ENCODE data around the gene GARIN5A.
A peak's percentile ranks its signal among the peaks of the same experiment; 100 is the strongest.

The GARIN5A gene

GRCh38 chr19:50437862-50438449, 38.7 kb downstream of the GARIN5A start:
- TF ChIP-seq TAF1 (IDR thresholded peaks at IDR 0.05; ENCODE audit: borderline replicate concordance, low read depth, low read length) (no peak), POLR2AphosphoS5 (IDR thresholded peaks at IDR 0.05; ENCODE audit: low read depth, low read length) (no peak), POLR2A (IDR thresholded peaks at IDR 0.05; ENCODE audit: low read depth, low read length) (no peak)
- FAIRE-seq, result no peak
- no peak for DNase-seq (ENCODE audit: insufficient read length)

DNA sequence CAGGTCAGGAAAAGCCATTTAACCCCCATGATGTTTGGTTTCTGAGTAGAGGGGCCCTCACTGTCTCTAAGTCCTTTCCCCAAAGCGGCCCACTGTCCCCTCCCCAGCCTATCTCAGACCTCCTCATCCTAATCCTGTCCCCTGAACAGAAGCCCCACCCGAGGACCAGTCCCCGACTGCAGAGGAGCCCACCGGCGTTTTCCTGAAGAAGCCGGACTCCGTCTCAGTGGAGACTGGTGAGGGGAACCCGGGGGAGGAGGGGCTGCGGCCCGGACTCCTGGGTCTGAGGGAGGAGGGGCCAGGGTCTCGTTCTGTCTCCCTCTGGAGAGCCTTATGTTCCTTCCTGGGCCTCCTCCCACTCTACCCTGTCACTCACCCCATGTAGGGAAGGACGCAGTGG, 41.0 kb downstream of the GARIN5A start:
- no peak for TF ChIP-seq POLR2A (IDR thresholded peaks at IDR 0.05; ENCODE audit: low read depth, low read length)
- TF ChIP-seq TAF1 (IDR thresholded peaks at IDR 0.05; ENCODE audit: borderline replicate concordance, low read depth, low read length), result no peak
- TF ChIP-seq POLR2AphosphoS5 (IDR thresholded peaks at IDR 0.05; ENCODE audit: low read depth, low read length), result no peak
- no peak for DNase-seq (ENCODE audit: insufficient read length)
- no peak for FAIRE-seq

GRCh38 chr19:50435221-50435620, 41.4 kb downstream of the GARIN5A start:
- FAIRE-seq, result no peak
- DNase-seq (ENCODE audit: insufficient read length), result no peak
- TF ChIP-seq TAF1 (IDR thresholded peaks at IDR 0.05; ENCODE audit: borderline replicate concordance, low read depth, low read length), result no peak
- no peak for TF ChIP-seq POLR2A (IDR thresholded peaks at IDR 0.05; ENCODE audit: low read depth, low read length)
- TF ChIP-seq POLR2AphosphoS5 (IDR thresholded peaks at IDR 0.05; ENCODE audit: low read depth, low read length), result no peak

- DNase-seq (ENCODE audit: insufficient read length) (no peak), FAIRE-seq (no peak)
- TF ChIP-seq POLR2AphosphoS5 (IDR thresholded peaks at IDR 0.05; ENCODE audit: low read depth, low read length) (no peak), POLR2A (IDR thresholded peaks at IDR 0.05; ENCODE audit: low read depth, low read length) (no peak), TAF1 (IDR thresholded peaks at IDR 0.05; ENCODE audit: borderline replicate concordance, low read depth, low read length) (no peak)
Measured at GRCh38 chr19:50434525-50434924, 42.1 kb downstream of the GARIN5A start.

DNA sequence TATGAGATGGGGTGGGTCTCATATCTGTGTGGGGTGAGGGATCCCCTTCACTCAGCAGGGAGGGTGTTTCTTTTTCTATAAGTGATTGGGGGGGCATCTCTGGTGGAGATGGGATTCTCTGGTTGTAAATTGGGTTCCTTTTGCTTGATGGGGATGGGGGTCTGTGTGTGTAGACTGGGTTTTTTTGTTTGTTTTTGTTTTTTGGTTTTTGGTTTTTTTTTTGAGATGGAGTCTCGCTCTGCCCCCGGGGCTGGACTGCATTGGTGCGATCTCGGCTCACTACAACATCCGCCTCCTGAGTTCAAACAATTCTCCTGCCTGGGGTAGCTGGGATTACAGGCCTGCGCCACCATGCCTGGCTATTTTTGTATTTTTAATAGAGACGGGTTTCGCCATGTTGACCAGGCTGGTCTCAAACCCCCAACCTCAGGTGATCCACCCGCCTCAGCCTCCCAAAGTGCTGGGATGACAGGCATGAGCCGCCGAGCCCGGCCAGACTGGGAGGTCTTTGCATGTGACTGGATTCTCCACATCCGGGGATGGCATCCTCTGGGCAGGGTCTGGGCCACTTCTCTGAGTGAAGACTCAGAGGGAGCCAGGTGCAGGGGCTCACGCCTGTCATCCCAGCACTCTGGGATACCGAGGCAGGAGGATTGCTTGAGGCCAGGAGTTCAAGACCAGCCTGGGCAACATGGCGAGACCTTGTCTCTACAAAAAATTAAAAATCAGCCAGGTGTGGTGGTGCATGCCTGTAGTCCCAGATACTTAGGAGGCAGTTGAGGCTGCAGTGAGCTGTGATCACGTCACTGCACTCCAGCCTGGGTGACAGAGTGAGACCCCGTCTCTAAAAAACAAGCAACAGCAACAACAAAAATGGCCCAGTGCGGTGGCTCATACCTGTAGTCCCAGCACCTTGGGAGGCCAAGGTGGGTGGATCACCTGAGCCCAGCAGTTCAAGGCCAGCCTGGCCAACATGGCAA, 43.2 kb downstream of the GARIN5A start:
- DNase-seq (ENCODE audit: insufficient read length) (no peak), FAIRE-seq (no peak)
- TF ChIP-seq POLR2A (IDR thresholded peaks at IDR 0.05; ENCODE audit: low read depth, low read length) (no peak), POLR2AphosphoS5 (IDR thresholded peaks at IDR 0.05; ENCODE audit: low read depth, low read length) (no peak), TAF1 (IDR thresholded peaks at IDR 0.05; ENCODE audit: borderline replicate concordance, low read depth, low read length) (no peak)

GRCh38 chr19:50432221-50433028, 44.2 kb downstream of the GARIN5A start, which contains the start of gene MYBPC2:
TSS of gene MYBPC2 (plus strand) at chr19:50432892. CDS start at chr19:50432954, 62 bp downstream.
- TF ChIP-seq POLR2AphosphoS5 (IDR thresholded peaks at IDR 0.05; ENCODE audit: low read depth, low read length) (no peak), POLR2A (IDR thresholded peaks at IDR 0.05; ENCODE audit: low read depth, low read length) (no peak; the same call in 1 of the 2 replicates), TAF1 (IDR thresholded peaks at IDR 0.05; ENCODE audit: borderline replicate concordance, low read depth, low read length) (no peak)
- FAIRE-seq (no peak), DNase-seq (ENCODE audit: insufficient read length) (no peak)

DNA sequence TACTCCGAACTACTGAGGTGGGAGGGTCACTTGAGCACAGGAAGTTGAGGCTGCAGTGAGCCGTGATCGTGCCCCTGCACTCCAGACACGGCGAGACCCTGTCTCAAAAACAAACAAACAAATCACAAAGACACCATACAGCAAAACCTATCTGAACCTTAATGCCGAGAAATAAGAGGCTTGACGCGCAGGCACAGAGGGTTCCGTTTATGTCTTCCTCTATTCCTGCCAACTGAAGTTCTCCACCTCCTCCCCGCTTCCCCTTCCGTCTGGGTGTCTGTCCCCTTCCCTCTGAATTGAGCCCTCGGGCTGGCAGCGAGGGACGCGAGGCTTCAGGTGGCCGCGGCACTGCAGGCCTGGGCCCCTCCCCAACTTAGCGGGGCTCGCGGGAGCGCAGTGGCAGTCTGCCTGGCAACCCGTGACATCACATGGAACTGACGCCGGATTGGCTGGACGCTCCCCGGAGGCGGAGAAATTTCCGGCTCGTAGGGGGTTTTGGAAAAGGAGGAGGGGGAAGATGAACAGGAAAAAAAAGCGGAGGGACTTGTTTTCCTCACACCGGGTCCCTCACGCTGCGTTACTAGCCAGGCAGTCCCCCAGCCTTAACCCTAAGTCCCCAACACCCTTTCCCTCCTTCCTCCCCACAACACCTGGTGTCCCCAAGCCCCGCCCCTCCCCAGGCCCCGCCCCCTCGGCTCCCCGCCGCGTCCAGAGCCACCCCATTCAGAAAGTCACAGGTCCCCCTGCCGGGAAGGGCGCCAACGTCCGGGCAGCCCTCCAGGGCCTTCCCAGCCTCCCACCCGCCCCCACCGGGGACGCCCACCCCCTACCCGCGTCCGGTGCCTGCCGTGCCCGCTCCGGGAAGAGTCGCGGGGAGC, 45.1 kb downstream of the GARIN5A start:
- peak; percentile 82 for DNase-seq (ENCODE audit: insufficient read length)
- TF ChIP-seq POLR2A (IDR thresholded peaks at IDR 0.05; ENCODE audit: low read depth, low read length) (no peak; the same call in none of the 2 replicates), TAF1 (IDR thresholded peaks at IDR 0.05; ENCODE audit: borderline replicate concordance, low read depth, low read length) (peak; percentile 55; the same call in 1 of the 2 replicates), POLR2AphosphoS5 (IDR thresholded peaks at IDR 0.05; ENCODE audit: low read depth, low read length) (peak; percentile 37; the same call in 1 of the 2 replicates)
- peak; percentile 99 for FAIRE-seq

DNA sequence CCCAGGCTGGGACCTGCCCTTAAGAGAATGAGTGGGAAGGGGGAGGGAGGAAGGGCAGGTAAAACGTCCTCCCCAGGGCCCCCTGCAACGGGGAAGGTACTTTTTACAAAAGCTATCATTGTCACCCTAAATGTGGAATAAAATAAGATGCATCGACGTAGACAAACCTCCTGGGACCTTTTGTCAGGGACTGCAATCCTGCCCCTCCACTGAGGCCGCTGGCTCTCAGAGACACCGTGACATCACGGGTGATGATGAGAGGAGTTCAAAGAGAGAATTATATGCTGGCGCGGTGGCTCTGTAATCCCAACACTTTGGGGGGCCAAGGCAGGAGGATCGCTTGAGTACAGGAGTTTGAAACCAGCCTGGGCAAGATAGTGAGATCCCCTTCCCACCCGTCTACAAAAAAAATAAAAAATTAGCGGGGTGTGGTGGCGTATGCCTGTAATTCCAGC, 45.7 kb downstream of the GARIN5A start:
- FAIRE-seq, result peak; percentile 54
- TF ChIP-seq POLR2A (IDR thresholded peaks at IDR 0.05; ENCODE audit: low read depth, low read length), result no peak; the same call in 1 of the 2 replicates
- TF ChIP-seq TAF1 (IDR thresholded peaks at IDR 0.05; ENCODE audit: borderline replicate concordance, low read depth, low read length), result no peak
- no peak for TF ChIP-seq POLR2AphosphoS5 (IDR thresholded peaks at IDR 0.05; ENCODE audit: low read depth, low read length)
- no peak for DNase-seq (ENCODE audit: insufficient read length)

- TF ChIP-seq POLR2AphosphoS5 (IDR thresholded peaks at IDR 0.05; ENCODE audit: low read depth, low read length), result no peak
- TF ChIP-seq TAF1 (IDR thresholded peaks at IDR 0.05; ENCODE audit: borderline replicate concordance, low read depth, low read length), result no peak
- no peak for TF ChIP-seq POLR2A (IDR thresholded peaks at IDR 0.05; ENCODE audit: low read depth, low read length)
- no peak for DNase-seq (ENCODE audit: insufficient read length)
- FAIRE-seq, result no peak
Measured at GRCh38 chr19:50428772-50429463, 47.7 kb downstream of the GARIN5A start.
